Breast epithelium (tissue), 4 donors: ENCODE results near the gene ICAM4. TPM values are rescaled to one million over a fixed set of nuclear protein-coding genes. Genes with fewer than 3 reads are reported as not detected.
A peak's percentile ranks its signal among the peaks of the same experiment; 100 is the strongest.

Source experiments
- DNase-seq, 2 donors: peaks; one replicate each; pipeline ENCODE4 v3.0.0-alpha.2; 2019; ENCODE audit warnings: low spot score in 2 of 2
- H3K27ac ChIP-seq, 2 donors: fragments of 200-600 bp; sonication (generic) in 1 of 2; one replicate each; pipeline ENCODE4 v1.5.1; 2016 to 2019; ENCODE audit warnings: mild to moderate bottlenecking in 1 of 2
- H3K27me3 ChIP-seq, 2 donors: fragments of 200-600 bp; sonication (generic) in 1 of 2; one replicate each; pipeline versions ENCODE4 v1.5.1 to v1.6.0; 2017 to 2019; ENCODE audit warnings: control low read depth in 1 of 2, mild to moderate bottlenecking in 1 of 2
- H3K36me3 ChIP-seq: fragments of 200-600 bp; one replicate; pipeline ENCODE4 v1.5.1; 2019
- H3K4me1 ChIP-seq, 2 donors: fragments of 200-600 bp; sonication (generic); one replicate each; pipeline ENCODE4 v1.5.1; 2016 to 2019; ENCODE audit warnings: control low read depth in 1 of 2
- H3K4me3 ChIP-seq, 3 donors: fragments of 200-600 bp; sonication (generic); 1 replicate in 2 of 3; 2 replicates in 1 of 3; pipeline ENCODE4 v1.5.1; 2016 to 2019; ENCODE audit warnings: mild to moderate bottlenecking in 3 of 3, moderate library complexity in 2 of 3
- H3K9me3 ChIP-seq, 2 donors: fragments of 200-600 bp; sonication (generic) in 1 of 2; one replicate each; pipeline ENCODE4 v1.5.1; 2016 to 2019; ENCODE audit warnings: control low read depth in 1 of 2
- CTCF ChIP-seq, 3 donors: fragments of 450-650 bp; IDR thresholded peaks; one replicate each; pipeline ENCODE4 v1.5.1; 2016 to 2017; ENCODE audit warnings: antibody characterized with exemption in 3 of 3, mild to moderate bottlenecking in 3 of 3, moderate library complexity in 3 of 3
- POLR2A ChIP-seq: fragments of 450-650 bp; IDR thresholded peaks from one replicate; pipeline ENCODE4 v1.6.1; 2016; ENCODE audit warnings: antibody characterized with exemption, mild to moderate bottlenecking, moderate library complexity
- POLR2AphosphoS5 ChIP-seq, 3 donors: sonication (generic); formaldehyde crosslinking; IDR thresholded peaks; one replicate each; pipeline ENCODE4 v1.6.1; 2017; ENCODE audit warnings: antibody characterized with exemption in 3 of 3
- intact Hi-C: fragments of 100-400 bp; cut with DNase I; formaldehyde crosslinking; loops from one replicate; pipeline ENCODE4 v1.15.1; 2023; ENCODE audit warnings: low total_unique reads
- total RNA-seq, 3 donors: library from RNA; depleted of rRNA; stranded (reverse); fragments of >200 nt; gene quantifications; one replicate each; pipeline ENCODE4 v1.1.0, GENCODE V29; 2016

ICAM4 gene
- total RNA-seq, 3 donors from 2014 or later, result 1.1 to 1.6 TPM; not detected in 1

GRCh38 chr19:10260141-10260584, 26.6 kb upstream of the ICAM4 start:
- H3K4me1 ChIP-seq, result no peaks in the 10 kb centered on the region
- no peaks in the 10 kb centered on the region for H3K27me3 ChIP-seq
- no peak overlapping the region for H3K4me3 ChIP-seq
- no peak for TF ChIP-seq CTCF (IDR thresholded peaks at IDR 0.05)
- no peak for TF ChIP-seq POLR2A
- no peak for TF ChIP-seq POLR2AphosphoS5 (IDR thresholded peaks at IDR 0.05)
- peak overlapping the region in 1 of 2 donors; percentile 55 for H3K27ac ChIP-seq
- no peaks in the 10 kb centered on the region for H3K36me3 ChIP-seq
- DNase-seq, result peak in 1 of 2 donors; percentile 69
- intact Hi-C loops, result no loop called here
- H3K9me3 ChIP-seq, result no peaks in the 10 kb centered on the region

- H3K27ac ChIP-seq, result no peak overlapping the region
- intact Hi-C loops, result no loop called here
Observed at GRCh38 chr19:10262771-10263170, 24.0 kb upstream of the ICAM4 start.

GRCh38 chr19:10266706-10267105, 20.0 kb upstream of the ICAM4 start:
- intact Hi-C loops, result loop anchor here (5.0 kb wide), 1 partner anchor 136 kb away; the partner anchor contains the start of gene CDC37
- Histone ChIP-seq H3K4me1 (no peaks in the 10 kb centered on the region), H3K9me3 (no peaks in the 10 kb centered on the region), H3K4me3 (no peak overlapping the region), H3K36me3 (no peaks in the 10 kb centered on the region), H3K27me3 (no peaks in the 10 kb centered on the region), H3K27ac (no peak overlapping the region)
- TF ChIP-seq POLR2A, result no peak
- no peak for TF ChIP-seq POLR2AphosphoS5 (IDR thresholded peaks at IDR 0.05)
- TF ChIP-seq CTCF (IDR thresholded peaks at IDR 0.05), result no peak
- no peak for DNase-seq

More at GRCh38 chr19:10262771-10263170, 24.0 kb upstream of the ICAM4 start:
- no peaks in the 10 kb centered on the region for H3K27me3 ChIP-seq
- H3K4me1 ChIP-seq, result no peaks in the 10 kb centered on the region
- no peak for TF ChIP-seq POLR2AphosphoS5 (IDR thresholded peaks at IDR 0.05)
- TF ChIP-seq CTCF (IDR thresholded peaks at IDR 0.05), result no peak
- no peak for TF ChIP-seq POLR2A
- H3K9me3 ChIP-seq, result no peaks in the 10 kb centered on the region
- no peaks in the 10 kb centered on the region for H3K36me3 ChIP-seq
- H3K4me3 ChIP-seq, result no peak overlapping the region
- no peak for DNase-seq

- H3K9me3 ChIP-seq, result no peaks in the 10 kb centered on the region
- H3K4me3 ChIP-seq, result no peak overlapping the region
- no peaks in the 10 kb centered on the region for H3K4me1 ChIP-seq
- peak overlapping the region in 1 of 2 donors; percentile 78 for H3K27ac ChIP-seq
- H3K27me3 ChIP-seq, result no peaks in the 10 kb centered on the region
- DNase-seq, result no peak
- TF ChIP-seq POLR2AphosphoS5 (IDR thresholded peaks at IDR 0.05) (no peak), CTCF (IDR thresholded peaks at IDR 0.05) (no peak), POLR2A (no peak)
- H3K36me3 ChIP-seq, result no peaks in the 10 kb centered on the region
- intact Hi-C loops, result loop anchor here (5.0 kb wide), 1 partner anchor 134 kb away; the partner anchor contains the start of gene CDC37
Observed at GRCh38 chr19:10268071-10268470, 18.7 kb upstream of the ICAM4 start.

- H3K4me1 ChIP-seq, result no peaks in the 10 kb centered on the region
- no peaks in the 10 kb centered on the region for H3K27me3 ChIP-seq
- H3K4me3 ChIP-seq, result peak overlapping the region; percentile 59 to 68 (median 63)
- peak; percentile 88 to 94 (median 93) for TF ChIP-seq CTCF (IDR thresholded peaks at IDR 0.05)
- TF ChIP-seq POLR2A, result no peak
- TF ChIP-seq POLR2AphosphoS5 (IDR thresholded peaks at IDR 0.05), result peak in 2 of 3 donors; percentile 15 to 59
- intact Hi-C loops, result loop anchor here (1.0 to 5.0 kb wide), 2 partner anchors 119 to 133 kb away; partner anchors contain the start of gene CDC37
- DNase-seq, result peak; percentile 83 to 89
- peak overlapping the region; percentile 88 to 91 for H3K27ac ChIP-seq
- H3K36me3 ChIP-seq, result no peaks in the 10 kb centered on the region
- no peaks in the 10 kb centered on the region for H3K9me3 ChIP-seq
Observed at GRCh38 chr19:10269333-10270179, 17.2 kb upstream of the ICAM4 start.
